ENCODE results near the gene ODR4.
"Not testable (repeated sequence)": the region's sequence is repeated elsewhere in the genome, so short reads cannot be mapped to it uniquely, and the experiment has no call there.

The ODR4 gene

DNA sequence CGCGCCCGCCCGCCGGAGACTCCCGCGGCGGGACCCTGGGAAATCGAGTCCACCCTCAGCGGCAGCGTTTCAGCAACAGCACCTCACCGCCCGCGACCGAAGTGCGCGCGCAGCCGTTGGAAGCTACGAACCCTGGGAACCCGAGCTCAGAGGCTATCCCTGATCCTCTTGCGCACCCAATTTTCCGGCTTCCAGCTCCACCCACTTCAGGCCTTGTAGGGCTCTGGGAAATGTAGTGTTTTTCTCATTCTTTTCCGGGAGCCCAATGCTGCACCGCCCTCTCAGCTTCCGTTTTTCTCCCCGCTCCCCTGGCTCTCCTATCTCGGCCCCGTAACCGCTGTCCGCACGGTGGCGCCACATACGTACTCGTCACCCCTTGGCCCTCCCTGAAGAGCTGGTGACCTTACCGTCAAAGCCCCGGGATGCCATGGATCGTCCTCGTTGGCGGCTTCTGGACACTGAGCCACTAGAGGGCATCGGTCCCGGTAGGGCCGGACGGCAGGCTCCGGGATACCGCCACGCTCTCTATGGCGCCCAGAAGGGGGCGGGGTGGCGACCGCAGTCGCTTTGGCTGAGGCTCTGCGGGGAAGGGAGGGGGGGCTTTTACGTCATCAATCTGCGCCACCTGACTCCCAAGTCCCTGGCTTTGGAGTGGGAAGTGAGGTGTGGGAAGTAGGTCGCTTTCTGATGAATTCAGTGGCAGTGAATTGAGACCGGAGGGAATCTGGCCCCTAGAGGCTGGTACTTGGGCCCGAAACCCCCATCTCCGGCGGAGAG lies at the start of gene ODR4, which contains the start of gene TPR:
ODR4 (plus strand) TSS at position 687 of the 777 bp plus-strand sequence. CDS start 3,948 bp downstream, outside the sequence.
TPR (minus strand) TSS at position 102 of the 777 bp plus-strand sequence. CDS start 225 bp downstream, outside the sequence.
- peak; percentile 99 for DNase-seq

DNA sequence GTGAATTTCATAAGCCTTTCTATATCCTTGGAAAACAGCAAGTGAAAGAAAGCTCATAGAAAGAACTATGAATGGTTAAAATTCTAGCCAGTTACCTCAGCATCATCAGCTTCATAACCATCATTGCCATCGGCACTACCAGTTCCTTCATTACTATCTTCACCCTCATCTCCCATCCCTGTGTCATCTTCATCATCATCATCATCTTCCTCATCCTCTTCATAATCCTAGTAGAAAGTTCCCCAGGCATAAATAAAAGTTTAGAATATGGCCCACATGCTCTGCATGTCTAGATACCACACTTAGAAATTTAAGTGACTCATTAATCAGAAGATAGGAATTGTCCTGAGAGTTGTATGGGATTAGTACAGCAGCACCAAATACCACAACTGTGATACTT lies 49.6 kb upstream of the ODR4 start:
- DNase-seq: no peak

DNA sequence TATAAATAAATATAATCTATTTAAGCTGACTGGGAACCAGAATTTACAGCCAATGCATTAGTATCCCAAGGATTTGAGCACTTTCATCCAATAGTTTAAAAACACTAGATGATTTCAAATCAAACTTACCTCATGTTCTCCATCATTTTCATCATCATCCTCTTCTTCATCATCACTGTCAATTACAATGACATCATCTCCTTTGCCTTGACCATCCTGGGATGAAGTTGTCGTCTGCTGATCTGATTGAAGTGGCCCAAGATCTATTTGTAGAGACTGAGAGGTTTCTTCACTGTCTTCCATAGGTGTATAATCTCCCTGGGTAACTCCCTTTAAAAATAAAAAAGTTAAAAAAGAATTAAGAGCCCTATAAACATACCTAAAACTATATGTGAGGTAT lies 48.3 kb upstream of the ODR4 start:
- DNase-seq: no peak

DNA sequence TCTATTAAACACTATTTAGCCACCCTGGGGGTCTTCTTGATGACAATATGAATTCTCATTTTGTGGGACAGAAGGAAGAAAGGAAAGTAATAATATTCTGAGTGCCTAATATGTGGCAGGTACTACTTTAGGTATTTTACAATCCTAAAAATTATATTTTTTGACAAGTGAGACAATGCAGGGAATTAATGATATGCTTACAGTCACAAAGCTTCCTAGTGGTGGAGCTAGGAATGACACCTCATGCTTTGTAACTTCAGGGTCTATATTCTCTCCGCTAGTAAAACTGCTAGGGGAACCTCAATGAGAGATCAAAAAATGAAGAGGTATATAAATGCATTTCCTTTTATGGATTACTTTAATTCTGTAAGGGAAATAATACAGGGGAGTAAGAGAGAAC lies 44.9 kb upstream of the ODR4 start:
- no peak for DNase-seq

DNA sequence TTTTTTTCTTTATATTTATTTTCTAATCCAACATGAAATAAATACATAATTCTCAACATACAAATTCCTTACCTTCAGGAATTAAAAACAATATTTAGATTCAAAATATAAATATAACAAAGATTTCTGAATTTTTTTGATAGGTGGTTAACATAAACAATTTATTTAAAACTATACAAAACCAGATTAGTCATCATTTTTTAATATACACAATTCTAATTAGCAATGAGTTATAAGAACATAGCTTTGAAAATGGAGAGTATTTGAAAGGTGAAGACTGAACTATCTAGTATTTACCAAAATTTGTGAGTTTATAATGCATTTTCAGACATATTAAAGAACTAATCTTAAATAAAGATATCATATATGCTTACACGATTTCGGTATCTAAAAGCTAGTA lies 38.1 kb upstream of the ODR4 start:
- DNase-seq: no peak

DNA sequence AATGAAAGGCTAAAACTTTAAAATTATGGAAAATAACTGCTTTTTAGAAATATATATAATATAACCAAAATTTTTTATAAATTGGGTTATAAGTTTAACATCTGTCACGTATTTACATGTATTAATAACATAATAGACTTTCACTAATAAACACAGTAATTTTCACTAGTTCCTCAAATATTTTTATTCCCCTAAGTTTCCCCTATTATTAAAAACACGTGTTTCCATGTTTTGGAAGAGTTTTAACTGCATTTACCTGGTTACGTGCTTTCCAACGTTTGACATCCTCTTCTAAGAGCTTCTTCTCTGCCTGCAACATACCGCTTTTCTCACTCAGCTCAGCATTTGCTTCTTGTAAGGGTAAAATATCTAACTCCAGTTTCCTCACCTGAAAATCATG lies 34.9 kb upstream of the ODR4 start:
- DNase-seq: no peak

DNA sequence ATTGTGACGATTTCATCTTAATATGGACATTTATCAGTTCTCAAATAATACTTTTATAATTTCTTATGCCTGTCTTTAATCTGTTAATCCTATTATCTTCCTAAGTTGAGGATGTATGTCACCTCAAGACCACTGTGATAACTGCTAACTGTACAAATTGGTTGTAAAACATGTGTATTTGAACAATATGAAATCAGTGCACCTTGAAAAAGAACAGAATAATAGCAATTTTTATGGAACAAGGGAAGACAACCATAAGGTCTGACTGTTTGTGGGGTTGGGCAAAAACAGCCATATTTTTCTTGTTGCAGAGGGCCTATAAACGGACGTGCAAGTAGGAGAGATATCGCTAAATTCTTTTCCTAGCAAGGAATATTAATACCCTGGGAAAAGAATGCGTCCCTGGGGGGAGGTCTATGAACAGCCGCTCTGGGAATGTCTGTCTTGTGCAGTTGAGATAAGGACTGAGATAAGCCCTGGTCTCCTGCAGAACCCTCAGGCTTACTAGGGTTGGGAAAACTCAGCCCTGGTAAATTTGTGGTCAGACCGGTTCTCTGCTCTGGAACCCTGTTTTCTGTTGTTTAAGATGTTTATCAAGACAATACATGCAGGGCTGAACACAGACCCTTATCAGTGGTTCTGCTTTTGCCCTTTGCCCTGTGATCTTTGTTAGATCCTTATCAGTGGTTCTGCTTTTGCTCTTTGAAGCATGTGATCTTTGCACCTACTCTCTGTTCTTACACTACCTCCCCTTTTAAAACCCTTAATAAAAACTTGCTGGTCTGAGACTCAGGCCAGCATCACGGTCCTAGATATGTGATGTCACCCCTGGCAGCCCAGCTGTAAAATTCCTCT lies 27.6 kb upstream of the ODR4 start:
- not testable (repeated sequence) for DNase-seq

DNA sequence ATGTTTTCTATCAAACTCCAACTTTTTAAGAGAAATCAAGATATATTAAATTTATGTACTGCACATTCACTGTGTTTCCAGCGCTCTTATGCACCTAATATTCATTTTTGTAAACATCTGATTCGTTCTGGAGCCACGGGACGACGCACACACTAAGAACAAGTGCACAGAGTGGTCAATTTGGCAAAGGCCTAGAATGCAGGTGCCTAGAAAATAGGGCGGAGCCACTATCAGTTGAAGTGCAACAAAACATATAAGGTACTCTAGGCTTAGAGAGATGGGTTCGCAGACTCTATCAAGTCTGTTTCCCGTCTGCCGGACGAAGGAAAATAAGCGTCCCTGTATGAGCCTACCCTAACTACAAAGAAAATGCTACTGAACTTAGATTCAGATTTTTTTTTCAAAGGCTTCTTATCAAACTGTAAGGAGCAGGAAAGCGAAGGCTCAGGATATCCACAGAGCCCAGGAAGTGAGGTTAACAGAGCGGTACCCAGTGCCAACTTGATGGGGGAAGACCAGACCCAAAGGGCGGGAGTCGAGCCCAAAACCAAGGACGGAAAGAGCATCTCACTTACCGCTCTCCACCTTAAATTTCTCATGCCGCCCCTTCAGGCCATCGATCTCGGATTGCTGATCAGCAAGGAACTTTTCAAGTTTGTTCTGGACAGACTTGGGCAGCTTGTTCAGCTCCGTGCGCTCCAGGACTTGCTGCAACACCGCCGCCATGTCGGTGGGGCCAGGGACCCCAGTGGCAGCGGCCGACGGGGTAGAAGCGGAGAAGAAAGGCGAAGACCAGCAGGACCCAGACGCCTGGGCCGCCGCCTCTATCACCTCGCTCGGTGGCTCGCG lies 1.1 kb upstream of the ODR4 start:
- DNase-seq: no peak

DNA sequence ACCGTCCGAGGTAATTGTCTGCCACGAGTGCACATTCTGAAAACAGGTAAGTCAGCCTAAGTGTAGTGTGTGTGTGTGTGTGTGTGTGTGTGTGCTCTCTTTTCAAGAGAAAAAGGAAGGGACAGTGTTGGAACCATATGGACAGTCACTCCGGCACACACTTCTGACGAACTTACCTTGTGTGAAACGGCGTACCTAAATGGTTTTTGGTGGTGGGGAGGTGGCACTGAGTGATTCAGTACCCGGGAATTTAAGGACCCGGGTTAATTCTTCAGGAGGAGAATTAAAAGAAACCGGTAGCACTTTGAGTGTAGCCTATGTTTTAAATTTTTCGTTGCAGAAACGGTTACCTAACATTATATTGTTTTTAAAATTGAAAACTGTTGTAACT lies 286 bp downstream of the ODR4 start:
- no peak for DNase-seq

DNA sequence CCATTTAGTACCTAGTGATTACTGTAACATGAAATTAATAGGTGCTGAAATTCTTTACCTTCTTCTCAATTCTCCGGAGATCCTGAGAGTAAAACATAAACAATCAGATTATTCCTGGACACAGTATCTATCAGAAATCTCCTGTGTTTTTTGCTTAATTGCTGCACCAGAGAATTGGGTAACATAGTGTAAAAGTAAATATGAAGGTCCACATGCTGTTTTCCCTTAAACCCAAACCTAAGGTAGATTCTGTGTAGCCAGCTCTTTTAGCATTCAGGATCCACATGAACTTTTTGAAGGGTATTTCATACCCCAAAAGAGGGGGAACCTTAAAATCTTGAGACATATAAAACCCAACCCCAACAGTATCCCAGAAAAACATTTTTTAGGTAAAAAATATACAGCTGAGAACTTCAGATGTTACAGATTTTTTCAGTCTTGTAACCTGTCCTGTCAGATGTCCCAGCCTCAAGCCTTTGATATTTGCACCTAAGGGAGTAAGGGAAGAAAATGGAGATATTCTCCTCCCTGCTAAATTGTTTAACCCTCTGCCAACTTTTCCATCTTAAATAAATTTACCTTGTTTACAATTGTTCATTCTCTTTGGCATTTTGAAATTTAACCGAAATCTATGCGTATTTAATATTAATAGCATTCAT lies 11.2 kb downstream of the ODR4 start:
- no peak for DNase-seq

DNA sequence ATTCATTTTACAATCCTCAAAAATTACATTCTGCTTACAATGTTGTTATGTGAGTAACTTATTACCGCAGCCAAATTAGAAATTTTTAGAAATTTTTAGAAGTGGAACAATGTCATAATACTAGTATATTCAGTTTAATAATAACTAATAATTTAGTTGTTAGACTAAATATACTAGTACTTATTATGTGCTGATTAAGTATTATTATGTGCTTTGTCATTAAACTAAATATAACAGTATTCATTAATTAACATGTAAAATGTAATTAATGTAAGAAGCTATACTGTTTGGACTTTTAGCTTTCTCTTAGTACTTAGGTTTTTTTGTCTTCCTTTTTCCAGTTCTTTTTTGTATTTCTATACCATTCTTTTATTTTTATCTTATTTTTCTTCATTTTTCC lies 15.3 kb downstream of the ODR4 start:
- no peak for DNase-seq

DNA sequence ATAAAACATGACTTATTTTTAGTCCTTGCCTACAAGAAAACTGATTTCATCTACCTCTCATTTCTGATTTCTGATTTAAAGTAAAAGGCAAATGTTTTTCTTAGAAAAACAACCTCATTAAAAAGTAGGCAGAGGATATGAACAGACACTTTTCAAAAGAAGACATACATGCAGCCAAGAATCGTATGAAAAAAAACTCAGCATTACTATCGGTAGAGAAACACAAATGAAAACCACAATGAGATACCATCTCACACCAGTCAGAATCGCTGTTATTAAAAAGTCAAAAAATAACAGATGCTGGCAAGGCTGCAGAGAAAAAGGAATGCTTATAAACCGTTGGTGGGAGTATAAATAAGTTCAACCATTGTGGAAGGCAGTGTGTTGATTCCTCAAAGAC lies 16.2 kb downstream of the ODR4 start:
- DNase-seq: no peak

DNA sequence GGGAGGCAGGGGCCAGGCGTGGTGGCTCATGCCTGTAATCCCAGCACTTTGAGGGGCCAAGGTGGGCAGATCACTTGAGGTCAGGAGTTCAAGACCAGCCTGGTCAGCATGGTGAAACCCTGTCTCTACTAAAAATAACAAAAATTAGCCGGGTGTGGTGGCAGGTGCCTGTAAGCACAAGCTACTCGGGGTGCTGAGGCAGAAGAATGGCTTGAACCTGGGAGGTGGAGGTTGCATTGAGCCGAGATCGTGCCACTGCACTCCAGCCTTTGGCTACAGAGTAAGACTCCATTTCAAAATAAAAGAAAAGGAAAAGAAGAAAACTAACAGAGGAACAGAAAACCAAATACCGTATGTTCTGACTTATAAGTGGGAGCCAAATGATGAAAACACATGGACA lies 17.1 kb downstream of the ODR4 start:
- not testable (repeated sequence) for DNase-seq

DNA sequence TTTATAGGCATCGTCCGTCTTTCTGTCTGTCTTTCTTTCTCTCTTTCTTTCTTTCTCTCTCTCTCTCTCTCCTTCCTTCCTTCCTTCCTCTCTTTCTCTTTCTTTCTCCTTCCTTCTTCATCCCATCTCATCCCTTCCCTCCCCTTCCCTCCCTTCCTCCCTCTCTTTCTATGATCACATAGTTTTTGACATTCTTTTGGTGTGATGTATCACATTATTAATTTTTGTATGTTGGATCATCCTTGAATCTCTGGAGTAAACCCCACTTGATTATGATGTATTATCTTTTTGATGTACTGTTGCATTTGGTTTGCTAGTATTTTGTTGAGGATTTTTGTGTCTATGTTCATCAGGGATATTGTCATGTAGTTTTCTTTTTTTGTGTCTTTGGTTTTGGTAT lies 25.8 kb downstream of the ODR4 start:
- not testable (repeated sequence) for DNase-seq

DNA sequence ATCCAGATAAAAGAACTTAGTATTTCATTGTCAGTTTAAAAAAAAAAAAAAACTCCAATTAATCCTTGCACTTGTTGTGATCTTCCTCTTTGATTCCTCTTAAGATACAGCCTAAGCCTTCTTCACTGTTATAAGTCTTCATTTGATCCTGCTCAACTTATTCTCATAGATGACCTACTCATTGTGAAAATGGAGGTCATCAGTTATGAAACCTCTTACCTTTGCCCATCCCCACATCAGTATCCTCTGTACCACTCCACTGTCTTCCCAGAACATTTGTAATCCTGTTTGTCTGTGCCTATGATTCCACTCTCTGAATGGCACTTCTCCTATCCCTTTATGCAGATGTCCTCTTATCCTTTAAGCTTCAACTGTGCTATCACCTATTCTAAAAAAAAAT lies 28.0 kb downstream of the ODR4 start:
- no peak for DNase-seq

DNA sequence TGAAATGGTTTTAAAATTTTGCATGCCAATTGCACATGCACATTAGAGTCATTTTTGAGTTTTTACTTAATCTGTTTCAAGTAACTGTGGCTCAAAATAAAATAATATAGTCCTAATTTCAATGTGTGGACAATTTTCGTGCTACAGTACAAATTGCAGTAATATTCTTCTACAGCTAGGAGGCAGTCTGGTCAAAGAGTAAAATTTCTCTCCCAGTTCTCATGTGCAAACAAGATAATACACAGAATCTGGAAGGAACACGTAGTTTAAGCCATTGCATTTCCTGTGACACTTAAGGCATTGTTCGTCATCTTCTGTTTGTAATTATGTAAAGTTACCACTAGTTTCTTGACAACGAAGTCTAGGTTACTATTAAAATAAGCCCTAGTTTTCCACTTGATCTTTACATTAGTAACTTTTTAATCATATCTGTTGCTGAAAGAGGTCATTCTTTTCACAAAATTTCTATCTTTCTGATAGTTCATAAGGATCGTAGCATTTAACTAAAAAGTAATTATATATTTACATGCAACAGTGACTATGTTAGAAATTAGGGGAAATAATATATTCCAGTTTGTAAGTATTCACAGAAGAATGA lies 28.9 kb downstream of the ODR4 start:
- no peak for DNase-seq

DNA sequence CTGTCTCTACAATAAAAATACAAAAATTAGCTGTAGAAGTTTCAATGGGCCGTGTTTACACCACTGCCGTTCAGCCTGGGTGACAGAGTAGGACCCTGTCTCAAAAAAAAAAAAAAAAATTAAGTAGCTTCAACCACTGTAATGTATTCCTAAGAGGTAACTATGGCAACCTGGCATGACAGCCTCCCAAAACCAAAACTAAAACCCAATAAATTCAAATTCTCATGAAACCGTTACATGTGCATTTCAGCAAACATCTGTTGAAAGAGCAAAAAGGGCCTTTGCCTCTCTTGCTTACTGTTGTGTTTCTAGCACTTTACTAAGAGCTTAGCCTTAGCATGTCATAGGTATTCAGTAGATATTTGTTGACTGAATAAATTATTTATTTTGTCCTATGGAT lies 33.5 kb downstream of the ODR4 start:
- DNase-seq: no peak

DNA sequence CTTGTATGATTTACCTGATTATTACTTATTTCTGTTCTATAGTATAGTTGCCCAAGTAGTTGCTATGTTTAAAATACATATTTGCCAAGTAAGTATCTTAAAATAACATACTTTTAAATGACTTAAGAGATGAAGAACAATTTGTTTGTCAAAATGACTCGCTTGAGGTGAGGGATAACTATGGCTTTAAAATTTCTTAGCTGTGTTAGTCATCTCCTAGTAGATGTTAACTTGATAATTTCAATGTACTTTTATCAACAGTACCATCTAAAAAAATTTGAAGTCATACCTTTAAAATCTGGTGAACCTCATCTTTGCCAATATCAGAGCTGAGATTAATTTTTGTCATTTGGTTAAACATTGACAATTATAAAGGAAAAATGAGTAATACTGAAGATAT lies 37.7 kb downstream of the ODR4 start:
- DNase-seq: no peak

DNA sequence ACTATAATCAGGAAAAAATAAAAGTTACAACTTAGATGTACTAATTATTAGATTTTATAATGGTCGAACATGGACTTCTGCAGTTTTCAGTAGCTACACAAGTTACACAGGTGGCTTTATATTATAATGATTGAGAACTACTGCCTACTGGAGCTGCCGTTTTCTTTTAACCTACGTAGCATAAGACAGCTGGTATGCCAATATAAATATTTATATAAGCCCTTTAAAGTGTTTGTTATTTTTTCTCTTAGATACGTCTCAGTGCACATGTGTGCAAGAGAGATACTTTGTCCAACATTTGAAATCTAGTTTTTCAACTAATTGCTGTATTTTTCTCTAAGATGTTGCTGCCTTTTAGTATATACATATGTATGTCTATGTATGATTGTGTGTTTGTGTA lies 42.9 kb downstream of the ODR4 start:
- no peak for DNase-seq

DNA sequence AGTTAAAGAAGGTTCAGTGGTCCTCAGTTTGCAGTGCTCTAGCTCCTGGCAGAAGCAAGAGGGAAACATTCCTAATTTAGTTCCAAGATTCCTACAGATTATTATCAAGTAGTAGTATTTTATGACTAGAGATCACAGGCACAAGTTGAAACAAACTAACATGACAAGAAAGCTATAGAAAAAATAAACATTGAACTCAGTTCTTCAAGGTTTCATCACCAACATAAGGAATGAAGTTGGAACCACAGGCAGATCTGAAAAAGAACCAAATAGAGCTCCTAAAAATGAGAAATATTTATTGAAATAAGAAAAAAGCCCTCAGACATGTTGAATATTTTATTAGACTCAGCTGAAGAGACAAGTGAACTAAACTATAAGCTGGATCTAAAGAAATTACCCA lies 44.7 kb downstream of the ODR4 start:
- no peak for DNase-seq

DNA sequence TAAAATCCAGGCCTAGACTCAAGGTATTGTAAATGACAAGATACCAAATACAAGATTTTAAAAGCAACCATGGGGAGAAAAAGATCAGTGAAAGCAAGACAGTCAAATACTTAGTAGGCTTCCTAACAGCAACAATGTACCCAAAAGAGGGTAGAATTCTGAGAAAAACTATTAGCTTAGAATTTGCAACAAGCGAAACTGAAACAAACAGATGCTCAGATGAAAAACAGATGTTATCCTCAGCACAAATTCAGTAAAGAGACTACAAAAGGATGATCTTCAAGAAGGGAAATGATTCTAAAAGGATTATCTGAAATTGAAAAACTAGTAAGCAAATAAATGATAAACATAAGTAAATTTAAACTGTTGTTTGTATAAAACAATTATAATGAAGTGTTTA lies 45.3 kb downstream of the ODR4 start:
- no peak for DNase-seq

DNA sequence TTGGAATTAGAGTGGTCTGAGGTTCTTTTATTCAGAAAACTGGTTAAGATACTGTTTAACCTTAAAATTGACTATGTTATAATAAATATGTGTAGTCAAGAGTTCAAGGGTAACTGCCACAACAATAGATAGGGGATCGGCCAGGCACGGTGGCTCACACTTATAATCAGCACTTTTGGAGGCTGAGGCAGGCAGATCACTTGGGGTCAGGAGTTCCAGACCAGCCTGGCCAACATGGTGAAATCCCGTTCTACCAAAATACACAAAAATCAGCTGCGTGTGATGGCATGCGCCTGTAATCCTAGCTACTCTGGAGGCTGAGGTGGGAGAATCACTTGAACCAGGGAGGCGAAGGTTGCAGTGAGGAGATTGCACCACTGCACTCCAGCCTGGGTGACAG lies 45.8 kb downstream of the ODR4 start:
- DNase-seq: no peak
